HG03103 (cell line): ENCODE measurements around the gene GABBR1.

ENCODE experiments used
- ATAC-seq: cut with Tn5 transposase; IDR thresholded peaks from one replicate; pipeline ENCODE4 v1.9.1; 2021; ENCODE audit warnings: low read depth; ENCODE audit not compliant: unreplicated experiment

The GABBR1 gene

GRCh38 chr6:29577544-29577943 lies 55.4 kb downstream of the GABBR1 start:
- no peak for ATAC-seq

- no peak for ATAC-seq
Measured at GRCh38 chr6:29576056-29576455, 56.9 kb downstream of the GABBR1 start.

GRCh38 chr6:29567991-29568390 lies 65.0 kb downstream of the GABBR1 start:
- no peak for ATAC-seq

GRCh38 chr6:29567541-29567940 lies 65.4 kb downstream of the GABBR1 start:
- no peak for ATAC-seq

- no peak for ATAC-seq
Measured at GRCh38 chr6:29566856-29567255, 66.1 kb downstream of the GABBR1 start.

- ATAC-seq, result no peak
Measured at GRCh38 chr6:29564875-29565274, 68.1 kb downstream of the GABBR1 start.

- ATAC-seq, result no peak
Measured at GRCh38 chr6:29563435-29563965, 69.5 kb downstream of the GABBR1 start.

GRCh38 chr6:29561606-29562181 lies 71.3 kb downstream of the GABBR1 start:
- no peak for ATAC-seq

GRCh38 chr6:29561091-29561490 lies 71.9 kb downstream of the GABBR1 start:
- ATAC-seq, result no peak

- no peak for ATAC-seq
Measured at GRCh38 chr6:29559524-29560287, 73.3 kb downstream of the GABBR1 start, which contains the start of gene UBD. TSS of gene UBD (minus strand) at chr6:29559732. CDS start at chr6:29559701, 31 bp downstream.

GRCh38 chr6:29558439-29559079 lies 74.4 kb downstream of the GABBR1 start:
- no peak for ATAC-seq

GRCh38 chr6:29557320-29557719 lies 75.7 kb downstream of the GABBR1 start:
- no peak for ATAC-seq

GRCh38 chr6:29554764-29555163 lies 78.2 kb downstream of the GABBR1 start:
- ATAC-seq, result no peak

GRCh38 chr6:29553268-29554057 lies 79.5 kb downstream of the GABBR1 start:
- no peak for ATAC-seq

- ATAC-seq, result peak; percentile 82
Measured at GRCh38 chr6:29552512-29553051, 80.4 kb downstream of the GABBR1 start.

GRCh38 chr6:29547573-29547972 lies 85.4 kb downstream of the GABBR1 start:
- ATAC-seq, result no peak

- ATAC-seq, result no peak
Measured at GRCh38 chr6:29537714-29538403, 95.1 kb downstream of the GABBR1 start.

GRCh38 chr6:29532320-29532951 lies 100.5 kb downstream of the GABBR1 start:
- no peak for ATAC-seq

GRCh38 chr6:29531668-29532067 lies 101.3 kb downstream of the GABBR1 start:
- no peak for ATAC-seq
